Measurements from ENCODE around the gene ERI3.

The ERI3 gene

DNA sequence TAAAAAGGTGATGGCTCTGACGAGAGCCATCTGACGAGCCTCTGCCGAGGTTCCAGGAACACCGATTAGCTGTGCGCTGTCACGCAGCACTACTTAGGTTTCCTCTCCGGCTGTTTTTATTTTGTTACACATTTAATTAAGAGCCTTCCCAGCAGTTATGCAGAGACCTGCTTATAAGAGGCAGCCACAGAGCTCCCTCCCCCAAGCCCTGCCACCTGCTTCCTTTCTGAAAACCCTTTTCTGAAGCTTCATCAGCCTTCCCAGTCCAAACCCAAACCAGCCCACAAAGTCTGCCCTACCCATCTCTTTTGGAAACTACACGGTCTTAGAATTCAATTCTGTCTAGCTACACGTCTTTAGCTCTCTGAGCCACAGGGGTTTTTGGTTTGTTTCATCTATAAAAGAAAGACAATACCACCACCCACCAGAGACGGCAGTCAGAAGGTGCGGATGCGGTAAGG lies 49.1 kb downstream of the ERI3 start:
- H3K4me3 ChIP-seq (ENCODE audit: severe bottlenecking) = no peak overlapping the region
- TF ChIP-seq, protein P1, sequence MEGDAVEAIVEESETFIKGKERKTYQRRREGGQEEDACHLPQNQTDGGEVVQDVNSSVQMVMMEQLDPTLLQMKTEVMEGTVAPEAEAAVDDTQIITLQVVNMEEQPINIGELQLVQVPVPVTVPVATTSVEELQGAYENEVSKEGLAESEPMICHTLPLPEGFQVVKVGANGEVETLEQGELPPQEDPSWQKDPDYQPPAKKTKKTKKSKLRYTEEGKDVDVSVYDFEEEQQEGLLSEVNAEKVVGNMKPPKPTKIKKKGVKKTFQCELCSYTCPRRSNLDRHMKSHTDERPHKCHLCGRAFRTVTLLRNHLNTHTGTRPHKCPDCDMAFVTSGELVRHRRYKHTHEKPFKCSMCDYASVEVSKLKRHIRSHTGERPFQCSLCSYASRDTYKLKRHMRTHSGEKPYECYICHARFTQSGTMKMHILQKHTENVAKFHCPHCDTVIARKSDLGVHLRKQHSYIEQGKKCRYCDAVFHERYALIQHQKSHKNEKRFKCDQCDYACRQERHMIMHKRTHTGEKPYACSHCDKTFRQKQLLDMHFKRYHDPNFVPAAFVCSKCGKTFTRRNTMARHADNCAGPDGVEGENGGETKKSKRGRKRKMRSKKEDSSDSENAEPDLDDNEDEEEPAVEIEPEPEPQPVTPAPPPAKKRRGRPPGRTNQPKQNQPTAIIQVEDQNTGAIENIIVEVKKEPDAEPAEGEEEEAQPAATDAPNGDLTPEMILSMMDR (IDR thresholded peaks at IDR 0.05; ENCODE audit: poor library complexity, severe bottlenecking) = no peak
- H3K4me1 ChIP-seq (ENCODE audit: insufficient read depth, poor library complexity, severe bottlenecking) = no peaks in the 10 kb centered on the region
- peaks cover 46% of the 10 kb centered on the region for H3K36me3 ChIP-seq (ENCODE audit: low read depth)
- no peak overlapping the region for H3K27ac ChIP-seq (ENCODE audit: poor library complexity, severe bottlenecking)
- no peak for DNase-seq (ENCODE audit: low spot score)
- no peaks in the 10 kb centered on the region for H3K9me3 ChIP-seq (ENCODE audit: severe bottlenecking)
- no peak for ATAC-seq (ENCODE audit: low read depth)
- no peaks in the 10 kb centered on the region for H3K27me3 ChIP-seq (ENCODE audit: insufficient read depth, poor library complexity, severe bottlenecking)

DNA sequence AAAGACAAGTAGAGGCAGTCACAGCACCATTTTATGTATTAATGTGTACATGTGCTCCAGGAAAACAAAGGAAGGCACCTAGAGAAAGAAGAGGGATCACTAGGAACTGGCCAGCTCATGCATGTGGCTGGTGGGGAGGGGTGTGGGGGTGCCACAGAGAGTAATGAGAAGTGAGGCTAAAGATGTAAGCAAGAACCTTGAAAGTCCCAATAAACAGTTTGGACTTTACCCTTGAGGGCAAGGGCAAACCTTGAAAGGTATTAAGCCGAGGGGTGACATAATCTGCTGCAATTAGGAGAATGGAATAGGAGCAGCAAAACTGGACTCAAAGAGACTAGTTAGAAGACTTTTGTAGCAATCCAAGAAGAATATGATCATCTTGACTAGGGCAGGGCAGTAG lies 51.5 kb downstream of the ERI3 start:
- DNase-seq (ENCODE audit: low spot score) (no peak), ATAC-seq (ENCODE audit: low read depth) (no peak)
- no peak overlapping the region for H3K4me3 ChIP-seq (ENCODE audit: severe bottlenecking)
- no peak overlapping the region for H3K27ac ChIP-seq (ENCODE audit: poor library complexity, severe bottlenecking)
- H3K4me1 ChIP-seq (ENCODE audit: insufficient read depth, poor library complexity, severe bottlenecking) = no peaks in the 10 kb centered on the region
- no peaks in the 10 kb centered on the region for H3K9me3 ChIP-seq (ENCODE audit: severe bottlenecking)
- no peaks in the 10 kb centered on the region for H3K27me3 ChIP-seq (ENCODE audit: insufficient read depth, poor library complexity, severe bottlenecking)
- H3K36me3 ChIP-seq (ENCODE audit: low read depth) = peaks cover 34% of the 10 kb centered on the region
- TF ChIP-seq, protein P1 (IDR thresholded peaks at IDR 0.05; ENCODE audit: poor library complexity, severe bottlenecking) = no peak

DNA sequence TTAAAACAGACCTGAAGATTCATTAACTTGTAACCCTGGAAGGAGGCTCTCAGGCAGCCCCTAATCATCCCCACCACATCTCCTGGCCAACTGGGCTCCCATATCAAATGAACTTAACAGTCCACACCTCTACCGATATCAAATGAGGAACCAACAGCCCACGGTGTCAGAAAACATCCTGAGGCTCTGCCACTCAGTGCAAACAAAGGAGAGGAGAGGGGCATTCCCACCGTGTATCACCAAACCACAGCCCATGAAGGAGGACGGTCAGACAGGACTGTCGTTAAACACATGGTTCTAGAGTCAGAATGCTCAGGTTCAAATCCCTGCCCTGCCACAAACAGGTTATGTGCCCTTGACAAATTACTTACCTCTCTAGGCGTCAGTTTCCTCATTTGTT lies 52.5 kb downstream of the ERI3 start:
- Histone ChIP-seq H3K4me3 (ENCODE audit: severe bottlenecking) (no peak overlapping the region), H3K27ac (ENCODE audit: poor library complexity, severe bottlenecking) (no peak overlapping the region), H3K27me3 (ENCODE audit: insufficient read depth, poor library complexity, severe bottlenecking) (no peaks in the 10 kb centered on the region), H3K4me1 (ENCODE audit: insufficient read depth, poor library complexity, severe bottlenecking) (no peaks in the 10 kb centered on the region), H3K36me3 (ENCODE audit: low read depth) (peaks cover 38% of the 10 kb centered on the region), H3K9me3 (ENCODE audit: severe bottlenecking) (no peaks in the 10 kb centered on the region)
- DNase-seq (ENCODE audit: low spot score) (no peak), ATAC-seq (ENCODE audit: low read depth) (no peak)
- TF ChIP-seq, protein P1 (IDR thresholded peaks at IDR 0.05; ENCODE audit: poor library complexity, severe bottlenecking) = no peak

DNA sequence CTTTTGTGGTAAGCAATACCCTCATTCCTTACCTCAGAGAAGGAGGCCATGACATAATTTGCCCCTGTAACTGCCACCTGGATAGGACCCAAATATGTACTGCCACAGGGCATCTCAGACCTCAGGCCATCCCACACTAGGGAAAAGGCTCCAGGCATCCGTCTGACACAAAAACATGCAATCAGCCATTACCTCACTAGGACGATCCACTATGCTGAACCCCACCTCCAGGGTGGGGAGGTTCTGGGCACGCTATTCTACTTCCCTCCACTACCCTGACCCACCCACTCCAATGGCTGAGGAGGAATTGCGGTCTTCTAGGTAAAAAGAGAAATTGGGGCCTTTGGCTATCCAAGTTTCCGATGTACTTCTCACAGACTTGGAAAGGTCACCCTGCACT lies 53.6 kb downstream of the ERI3 start:
- TF ChIP-seq, protein P1 (IDR thresholded peaks at IDR 0.05; ENCODE audit: poor library complexity, severe bottlenecking) = no peak
- Histone ChIP-seq H3K36me3 (ENCODE audit: low read depth) (peaks cover 37% of the 10 kb centered on the region), H3K4me3 (ENCODE audit: severe bottlenecking) (no peak overlapping the region), H3K9me3 (ENCODE audit: severe bottlenecking) (no peaks in the 10 kb centered on the region), H3K4me1 (ENCODE audit: insufficient read depth, poor library complexity, severe bottlenecking) (no peaks in the 10 kb centered on the region), H3K27me3 (ENCODE audit: insufficient read depth, poor library complexity, severe bottlenecking) (no peaks in the 10 kb centered on the region), H3K27ac (ENCODE audit: poor library complexity, severe bottlenecking) (no peak overlapping the region)
- DNase-seq (ENCODE audit: low spot score) (no peak), ATAC-seq (ENCODE audit: low read depth) (no peak)

DNA sequence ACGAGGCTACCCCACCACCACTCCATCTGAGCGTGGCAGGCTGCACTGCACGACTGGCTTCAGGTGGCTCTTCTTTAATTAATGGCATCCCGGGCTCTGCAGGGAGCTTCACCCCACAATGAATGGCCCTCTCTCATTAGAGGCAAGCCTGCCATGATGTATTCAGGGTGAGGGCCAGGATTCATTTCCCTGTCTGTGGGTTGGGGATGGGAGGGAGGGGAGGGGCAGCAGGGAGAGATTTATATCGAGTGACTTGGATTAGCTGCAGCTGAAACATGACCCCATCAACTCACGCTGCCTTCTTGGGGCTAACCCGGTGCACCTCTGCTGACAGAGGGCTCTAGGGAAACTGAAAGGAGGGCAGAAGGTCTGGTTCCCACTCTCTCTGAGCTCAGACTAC lies 54.2 kb downstream of the ERI3 start:
- no peak for ATAC-seq (ENCODE audit: low read depth)
- no peak for DNase-seq (ENCODE audit: low spot score)
- TF ChIP-seq, protein P1 (IDR thresholded peaks at IDR 0.05; ENCODE audit: poor library complexity, severe bottlenecking) = no peak
- no peak overlapping the region for H3K4me3 ChIP-seq (ENCODE audit: severe bottlenecking)
- no peaks in the 10 kb centered on the region for H3K4me1 ChIP-seq (ENCODE audit: insufficient read depth, poor library complexity, severe bottlenecking)
- H3K27ac ChIP-seq (ENCODE audit: poor library complexity, severe bottlenecking) = no peak overlapping the region
- H3K27me3 ChIP-seq (ENCODE audit: insufficient read depth, poor library complexity, severe bottlenecking) = no peaks in the 10 kb centered on the region
- H3K36me3 ChIP-seq (ENCODE audit: low read depth) = peaks cover 36% of the 10 kb centered on the region
- H3K9me3 ChIP-seq (ENCODE audit: severe bottlenecking) = no peaks in the 10 kb centered on the region

All from RWPE2 (cell line).